Mucosa of descending colon (tissue), 3 donors: ENCODE data around the gene TYRO3. TPM values are rescaled to one million over a fixed set of nuclear protein-coding genes. Genes with fewer than 3 reads are reported as not detected.

Experiments
- ATAC-seq: fragments of 200-7000 bp; cut with Tn5 transposase; one replicate; pipeline ENCODE4 v1.9.1; 2020; ENCODE audit warnings: mild to moderate bottlenecking, moderate library complexity
- DNase-seq, 3 donors: peaks; one replicate each; pipeline ENCODE4 v3.0.0-alpha.2; 2020
- H3K36me3 ChIP-seq: fragments of 200-600 bp; one replicate; pipeline ENCODE4 v1.8.0; 2021; ENCODE audit warnings: low read depth, mild to moderate bottlenecking
- H3K4me1 ChIP-seq: fragments of 200-600 bp; one replicate; pipeline ENCODE4 v1.8.0; 2021; ENCODE audit warnings: low read depth, mild to moderate bottlenecking
- H3K4me3 ChIP-seq: fragments of 200-600 bp; one replicate; pipeline ENCODE4 v1.8.0; 2021; ENCODE audit warnings: mild to moderate bottlenecking
- H3K9me3 ChIP-seq: fragments of 200-600 bp; one replicate; pipeline ENCODE4 v1.8.0; 2021; ENCODE audit warnings: mild to moderate bottlenecking
- CTCF ChIP-seq: fragments of 200-600 bp; IDR thresholded peaks from one replicate; pipeline ENCODE4 v1.8.0; 2022; ENCODE audit warnings: antibody characterized with exemption, mild to moderate bottlenecking
- intact Hi-C, 2 donors: fragments of 100-400 bp; cut with DNase I in 1 of 2; cut with micrococcal nuclease in 1 of 2; formaldehyde crosslinking; loops; one replicate each; pipeline versions ENCODE4 v1.11.0 to v1.11.1; 2022; cut with DNase I, micrococcal nuclease
- total RNA-seq, 3 donors: library from RNA; stranded (reverse); fragmentation: NEBNext Ultra II Directional in 2 of 3; extraction: Animal tissue kit (Norgen Biotek cat#: 25700) in 2 of 3; gene quantifications; one replicate each; pipeline versions ENCODE4 v1.2.1 to v1.2.4, GENCODE V29; 2021 to 2023
- donor health status: DM: no; HTN: no; CAD: no; lungs with moderate emphysema.
- donor health status: DM: no; HTN: no; CAD: no.
- donor health status: DM: no; HTN: yes; CAD: no.

TYRO3 gene
- total RNA-seq, 3 donors from 2014 or later: 1.9 to 8.5 (median 2.3) TPM

GRCh38 chr15:41561104-41561776, 2.2 kb downstream of the TYRO3 start:
- intact Hi-C loops: no loop called here
- no peaks in the 10 kb centered on the region for H3K36me3 ChIP-seq
- H3K9me3 ChIP-seq: no peaks in the 10 kb centered on the region
- no peak for TF ChIP-seq CTCF
- no peak overlapping the region for H3K4me3 ChIP-seq
- DNase-seq (peak in 1 of 3 donors; percentile 38), ATAC-seq (no peak)
- H3K4me1 ChIP-seq: peaks cover 10% of the 10 kb centered on the region

GRCh38 chr15:41561777-41562145, 2.7 kb downstream of the TYRO3 start:
- Histone ChIP-seq H3K4me1 (peaks cover 10% of the 10 kb centered on the region), H3K36me3 (no peaks in the 10 kb centered on the region), H3K9me3 (no peaks in the 10 kb centered on the region), H3K4me3 (no peak overlapping the region)
- peak in 2 of 3 donors; percentile 29 to 38 for DNase-seq
- intact Hi-C loops: no loop called here
- TF ChIP-seq CTCF: no peak
- no peak for ATAC-seq

GRCh38 chr15:41562244-41562643, 3.2 kb downstream of the TYRO3 start:
- intact Hi-C loops: no loop called here
- Histone ChIP-seq H3K4me1 (peaks cover 10% of the 10 kb centered on the region), H3K4me3 (no peak overlapping the region), H3K36me3 (no peaks in the 10 kb centered on the region), H3K9me3 (no peaks in the 10 kb centered on the region)
- ATAC-seq: no peak
- TF ChIP-seq CTCF: no peak
- DNase-seq: no peak

GRCh38 chr15:41562784-41563198, 3.8 kb downstream of the TYRO3 start:
- ATAC-seq (no peak), DNase-seq (no peak)
- Histone ChIP-seq H3K4me3 (no peak overlapping the region), H3K9me3 (no peaks in the 10 kb centered on the region), H3K36me3 (no peaks in the 10 kb centered on the region), H3K4me1 (peaks cover 10% of the 10 kb centered on the region)
- intact Hi-C loops: no loop called here
- TF ChIP-seq CTCF: no peak

GRCh38 chr15:41564286-41564959, 5.4 kb downstream of the TYRO3 start:
- H3K4me1 ChIP-seq: peaks cover 5% of the 10 kb centered on the region
- no peak for DNase-seq
- no peaks in the 10 kb centered on the region for H3K9me3 ChIP-seq
- H3K4me3 ChIP-seq: no peak overlapping the region
- TF ChIP-seq CTCF: no peak
- intact Hi-C loops: no loop called here
- H3K36me3 ChIP-seq: no peaks in the 10 kb centered on the region
- ATAC-seq: no peak
